ENCODE results near the gene TNFRSF13B. TPM values are rescaled to one million over a fixed set of nuclear protein-coding genes. Genes with fewer than 3 reads are reported as not detected.

The TNFRSF13B gene
- total and polyA plus RNA-seq, 2 donors (not counting 1 experiment from before 2014, with no cell fraction given), result not detected

- Histone ChIP-seq H3K4me3 (replicated peaks in 1 of 4; ENCODE audit: control extremely low read depth in 1 of 4, insufficient read depth in 1 of 4, low read depth in 3 of 4, low read length in 4 of 4) (no peak overlapping the region), H3K9ac (ENCODE audit: insufficient read depth, low read length) (no peak overlapping the region), H3K36me3 (ENCODE audit: control insufficient read depth, insufficient read depth, low read length) (no peaks in the 10 kb centered on the region), H3K27ac (ENCODE audit: insufficient read depth, low read length) (no peak overlapping the region), H3K4me1 (ENCODE audit: control insufficient read depth, extremely low read depth, insufficient read depth, low read length) (no peaks in the 10 kb centered on the region), H3K4me2 (ENCODE audit: extremely low read depth, insufficient read depth, low read length) (no peak overlapping the region), H3K79me2 (ENCODE audit: control insufficient read depth, insufficient read depth, low read length) (no peaks in the 10 kb centered on the region), H3K9me3 (ENCODE audit: control insufficient read depth, insufficient read depth, low read depth, low read length) (no peaks in the 10 kb centered on the region), H4K20me1 (ENCODE audit: control insufficient read depth, extremely low read depth, insufficient read depth, low read length) (no peaks in the 10 kb centered on the region), H2AFZ (ENCODE audit: low read length) (no peak overlapping the region), H3K27me3 (ENCODE audit: control insufficient read depth, insufficient read depth, low read length) (no peaks in the 10 kb centered on the region)
- DNase-seq (ENCODE audit: low read depth in 2 of 2), result no peak
- TF ChIP-seq EZH2 (IDR thresholded peaks at IDR 0.05; ENCODE audit: low read length, missing control alignments), result no peak
- TF ChIP-seq CTCF (conservative IDR thresholded peaks at IDR 0.05 in 1 of 2, IDR thresholded peaks at IDR 0.05 in 1 of 2; ENCODE audit: low read depth in 1 of 2, low read length in 2 of 2), result no peak
These were observed 26.2 kb downstream of the TNFRSF13B start for GRCh38 chr17:16945663-16946218.

- Histone ChIP-seq H4K20me1 (ENCODE audit: control insufficient read depth, extremely low read depth, insufficient read depth, low read length) (no peaks in the 10 kb centered on the region), H3K79me2 (ENCODE audit: control insufficient read depth, insufficient read depth, low read length) (no peaks in the 10 kb centered on the region), H3K4me2 (ENCODE audit: extremely low read depth, insufficient read depth, low read length) (no peak overlapping the region), H2AFZ (ENCODE audit: low read length) (no peak overlapping the region), H3K4me1 (ENCODE audit: control insufficient read depth, extremely low read depth, insufficient read depth, low read length) (no peaks in the 10 kb centered on the region), H3K27me3 (ENCODE audit: control insufficient read depth, insufficient read depth, low read length) (peaks cover 3% of the 10 kb centered on the region), H3K4me3 (replicated peaks in 1 of 4; ENCODE audit: control extremely low read depth in 1 of 4, insufficient read depth in 1 of 4, low read depth in 3 of 4, low read length in 4 of 4) (no peak overlapping the region), H3K9me3 (ENCODE audit: control insufficient read depth, insufficient read depth, low read depth, low read length) (no peaks in the 10 kb centered on the region), H3K9ac (ENCODE audit: insufficient read depth, low read length) (no peak overlapping the region), H3K36me3 (ENCODE audit: control insufficient read depth, insufficient read depth, low read length) (no peaks in the 10 kb centered on the region), H3K27ac (ENCODE audit: insufficient read depth, low read length) (no peak overlapping the region)
- TF ChIP-seq EZH2 (IDR thresholded peaks at IDR 0.05; ENCODE audit: low read length, missing control alignments) (no peak), CTCF (conservative IDR thresholded peaks at IDR 0.05 in 1 of 2, IDR thresholded peaks at IDR 0.05 in 1 of 2; ENCODE audit: low read depth in 1 of 2, low read length in 2 of 2) (no peak)
- DNase-seq (ENCODE audit: low read depth in 2 of 2), result no peak
These were observed 26.8 kb downstream of the TNFRSF13B start for GRCh38 chr17:16945136-16945482.

GRCh38 chr17:16944334-16945135, 27.4 kb downstream of the TNFRSF13B start:
- DNase-seq (ENCODE audit: low read depth in 2 of 2), result no peak
- no peaks in the 10 kb centered on the region for H3K79me2 ChIP-seq (ENCODE audit: control insufficient read depth, insufficient read depth, low read length)
- H3K4me3 ChIP-seq (replicated peaks in 1 of 4; ENCODE audit: control extremely low read depth in 1 of 4, insufficient read depth in 1 of 4, low read depth in 3 of 4, low read length in 4 of 4), result no peak overlapping the region
- H3K4me2 ChIP-seq (ENCODE audit: extremely low read depth, insufficient read depth, low read length), result no peak overlapping the region
- H2AFZ ChIP-seq (ENCODE audit: low read length), result no peak overlapping the region
- peaks cover 3% of the 10 kb centered on the region for H3K27me3 ChIP-seq (ENCODE audit: control insufficient read depth, insufficient read depth, low read length)
- no peak overlapping the region for H3K9ac ChIP-seq (ENCODE audit: insufficient read depth, low read length)
- TF ChIP-seq EZH2 (IDR thresholded peaks at IDR 0.05; ENCODE audit: low read length, missing control alignments), result no peak
- no peak for TF ChIP-seq CTCF (conservative IDR thresholded peaks at IDR 0.05 in 1 of 2, IDR thresholded peaks at IDR 0.05 in 1 of 2; ENCODE audit: low read depth in 1 of 2, low read length in 2 of 2)
- H3K9me3 ChIP-seq (ENCODE audit: control insufficient read depth, insufficient read depth, low read depth, low read length), result no peaks in the 10 kb centered on the region
- no peaks in the 10 kb centered on the region for H3K4me1 ChIP-seq (ENCODE audit: control insufficient read depth, extremely low read depth, insufficient read depth, low read length)
- H4K20me1 ChIP-seq (ENCODE audit: control insufficient read depth, extremely low read depth, insufficient read depth, low read length), result no peaks in the 10 kb centered on the region
- no peaks in the 10 kb centered on the region for H3K36me3 ChIP-seq (ENCODE audit: control insufficient read depth, insufficient read depth, low read length)
- H3K27ac ChIP-seq (ENCODE audit: insufficient read depth, low read length), result no peak overlapping the region
